Mesothelial cell of epicardium (in vitro differentiated cells): ENCODE results near the gene NFIB. TPM values are rescaled to one million over a fixed set of nuclear protein-coding genes. Genes with fewer than 3 reads are reported as not detected.

Experiments
- DNase-seq, 2 experiments: peaks; one replicate each; pipeline ENCODE4 v3.0.0; 2021; ENCODE audit warnings: low spot score in 2 of 2; ENCODE audit not compliant: unreplicated experiment in 2 of 2
- H3K27ac Mint-ChIP-seq: 2 replicates; pipeline ENCODE4 v1.8.0; 2021; ENCODE audit warnings: mixed read lengths
- H3K27me3 Mint-ChIP-seq: 2 replicates; pipeline ENCODE4 v1.8.0; 2021; ENCODE audit warnings: low read depth, mixed read lengths
- H3K36me3 Mint-ChIP-seq: 2 replicates; pipeline ENCODE4 v1.8.0; 2021; ENCODE audit warnings: mixed read lengths
- H3K4me1 Mint-ChIP-seq: 2 replicates; pipeline ENCODE4 v1.8.0; 2021; ENCODE audit warnings: mixed read lengths
- H3K4me3 Mint-ChIP-seq: 2 replicates; pipeline ENCODE4 v1.8.0; 2021; ENCODE audit warnings: mild to moderate bottlenecking, moderate library complexity, mixed read lengths
- H3K9me3 Mint-ChIP-seq: 2 replicates; pipeline ENCODE4 v1.8.0; 2021; ENCODE audit warnings: mixed read lengths
- CTCF ChIP-seq: fragments of 200-600 bp; sonication (generic); IDR thresholded peaks from one replicate; pipeline ENCODE4 v1.5.0; 2021; ENCODE audit warnings: antibody characterized with exemption; ENCODE audit not compliant: unreplicated experiment
- total RNA-seq: library from RNA; stranded (reverse); gene quantifications from 3 replicates; pipeline ENCODE4 v1.2.1, GENCODE V29; 2021

The NFIB gene
- total RNA-seq, 1 donor from 2014 or later = 230 TPM

- no peak for TF ChIP-seq CTCF
- H3K4me1 Mint-ChIP-seq = peaks cover 67% of the 10 kb centered on the region
- no peak overlapping the region for H3K27ac Mint-ChIP-seq
- DNase-seq = no peak
- no peaks in the 10 kb centered on the region for H3K36me3 Mint-ChIP-seq
- H3K27me3 Mint-ChIP-seq = no peaks in the 10 kb centered on the region
- no peak overlapping the region for H3K4me3 Mint-ChIP-seq
- H3K9me3 Mint-ChIP-seq = no peaks in the 10 kb centered on the region
Measured at GRCh38 chr9:14192556-14192955, 121.4 kb downstream of the NFIB start.

- H3K27ac Mint-ChIP-seq = no peak overlapping the region
- H3K27me3 Mint-ChIP-seq = no peaks in the 10 kb centered on the region
- no peak for DNase-seq
- H3K4me3 Mint-ChIP-seq = no peak overlapping the region
- no peaks in the 10 kb centered on the region for H3K9me3 Mint-ChIP-seq
- peaks cover 67% of the 10 kb centered on the region for H3K4me1 Mint-ChIP-seq
- no peak for TF ChIP-seq CTCF
- no peaks in the 10 kb centered on the region for H3K36me3 Mint-ChIP-seq
Measured at GRCh38 chr9:14191512-14191911, 122.4 kb downstream of the NFIB start.

GRCh38 chr9:14190240-14190639 lies 123.7 kb downstream of the NFIB start:
- H3K4me1 Mint-ChIP-seq = peaks cover 66% of the 10 kb centered on the region
- no peak for TF ChIP-seq CTCF
- no peaks in the 10 kb centered on the region for H3K9me3 Mint-ChIP-seq
- DNase-seq = no peak
- H3K27ac Mint-ChIP-seq = peak overlapping the region; percentile 59
- no peak overlapping the region for H3K4me3 Mint-ChIP-seq
- H3K36me3 Mint-ChIP-seq = no peaks in the 10 kb centered on the region
- no peaks in the 10 kb centered on the region for H3K27me3 Mint-ChIP-seq

GRCh38 chr9:14189578-14189977 lies 124.4 kb downstream of the NFIB start:
- Mint-ChIP-seq H3K4me3 (no peak overlapping the region), H3K9me3 (no peaks in the 10 kb centered on the region)
- DNase-seq = no peak

GRCh38 chr9:14189146-14189545 lies 124.8 kb downstream of the NFIB start:
- DNase-seq = no peak
- Mint-ChIP-seq H3K9me3 (no peaks in the 10 kb centered on the region), H3K4me3 (no peak overlapping the region), H3K36me3 (peaks cover 3% of the 10 kb centered on the region), H3K4me1 (peaks cover 65% of the 10 kb centered on the region), H3K27me3 (no peaks in the 10 kb centered on the region), H3K27ac (peak overlapping the region; percentile 64)
- TF ChIP-seq CTCF = no peak

More at GRCh38 chr9:14189578-14189977, 124.4 kb downstream of the NFIB start:
- Mint-ChIP-seq H3K27ac (peak overlapping the region; percentile 69), H3K27me3 (no peaks in the 10 kb centered on the region), H3K36me3 (no peaks in the 10 kb centered on the region), H3K4me1 (peaks cover 65% of the 10 kb centered on the region)
- no peak for TF ChIP-seq CTCF

- no peak for TF ChIP-seq CTCF
- peaks cover 62% of the 10 kb centered on the region for H3K4me1 Mint-ChIP-seq
- H3K27me3 Mint-ChIP-seq = no peaks in the 10 kb centered on the region
- peak overlapping the region; percentile 47 for H3K27ac Mint-ChIP-seq
- H3K9me3 Mint-ChIP-seq = peaks cover 3% of the 10 kb centered on the region
- no peak for DNase-seq
- H3K36me3 Mint-ChIP-seq = peaks cover 7% of the 10 kb centered on the region
- H3K4me3 Mint-ChIP-seq = no peak overlapping the region
Measured at GRCh38 chr9:14188538-14188937, 125.4 kb downstream of the NFIB start.
